ENCODE data around the gene FSD1. TPM values are rescaled to one million over a fixed set of nuclear protein-coding genes. Genes with fewer than 3 reads are reported as not detected.

FSD1 gene
- total RNA-seq, 1 donor from 2014 or later = 0.26 TPM

DNA sequence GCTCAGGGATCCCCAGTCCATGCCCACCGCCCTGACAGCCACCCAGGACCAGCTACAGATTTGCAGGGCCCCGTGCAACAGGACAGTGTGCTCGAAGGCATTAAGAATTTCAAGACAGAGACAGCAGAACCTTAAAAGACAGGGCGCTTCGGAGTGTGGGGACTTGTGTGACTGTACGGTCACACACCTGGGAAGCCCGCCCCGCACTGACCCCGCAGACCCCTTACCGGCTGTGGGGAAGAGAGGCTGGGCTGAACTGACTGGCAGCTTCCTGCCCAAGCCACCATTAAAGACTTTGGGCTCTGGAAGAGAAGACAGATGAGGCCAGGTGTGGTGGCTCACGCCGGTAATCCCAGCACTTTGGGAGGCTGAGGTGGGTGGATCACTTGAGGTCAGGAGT is 19.8 kb downstream of the FSD1 start:
- Histone ChIP-seq H3K36me3 (ENCODE audit: control insufficient read depth, insufficient read depth, low read length) (peaks cover 10% of the 10 kb centered on the region), H3K27me3 (ENCODE audit: control insufficient read depth, insufficient read depth, low read length) (no peaks in the 10 kb centered on the region), H3K4me3 (ENCODE audit: low read depth, low read length) (no peak overlapping the region)
- FAIRE-seq (no peak), DNase-seq (ENCODE audit: low read depth) (no peak)
- TF ChIP-seq, protein P1, sequence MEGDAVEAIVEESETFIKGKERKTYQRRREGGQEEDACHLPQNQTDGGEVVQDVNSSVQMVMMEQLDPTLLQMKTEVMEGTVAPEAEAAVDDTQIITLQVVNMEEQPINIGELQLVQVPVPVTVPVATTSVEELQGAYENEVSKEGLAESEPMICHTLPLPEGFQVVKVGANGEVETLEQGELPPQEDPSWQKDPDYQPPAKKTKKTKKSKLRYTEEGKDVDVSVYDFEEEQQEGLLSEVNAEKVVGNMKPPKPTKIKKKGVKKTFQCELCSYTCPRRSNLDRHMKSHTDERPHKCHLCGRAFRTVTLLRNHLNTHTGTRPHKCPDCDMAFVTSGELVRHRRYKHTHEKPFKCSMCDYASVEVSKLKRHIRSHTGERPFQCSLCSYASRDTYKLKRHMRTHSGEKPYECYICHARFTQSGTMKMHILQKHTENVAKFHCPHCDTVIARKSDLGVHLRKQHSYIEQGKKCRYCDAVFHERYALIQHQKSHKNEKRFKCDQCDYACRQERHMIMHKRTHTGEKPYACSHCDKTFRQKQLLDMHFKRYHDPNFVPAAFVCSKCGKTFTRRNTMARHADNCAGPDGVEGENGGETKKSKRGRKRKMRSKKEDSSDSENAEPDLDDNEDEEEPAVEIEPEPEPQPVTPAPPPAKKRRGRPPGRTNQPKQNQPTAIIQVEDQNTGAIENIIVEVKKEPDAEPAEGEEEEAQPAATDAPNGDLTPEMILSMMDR (IDR thresholded peaks at IDR 0.05; ENCODE audit: insufficient read depth, low read length, severe bottlenecking) = no peak

DNA sequence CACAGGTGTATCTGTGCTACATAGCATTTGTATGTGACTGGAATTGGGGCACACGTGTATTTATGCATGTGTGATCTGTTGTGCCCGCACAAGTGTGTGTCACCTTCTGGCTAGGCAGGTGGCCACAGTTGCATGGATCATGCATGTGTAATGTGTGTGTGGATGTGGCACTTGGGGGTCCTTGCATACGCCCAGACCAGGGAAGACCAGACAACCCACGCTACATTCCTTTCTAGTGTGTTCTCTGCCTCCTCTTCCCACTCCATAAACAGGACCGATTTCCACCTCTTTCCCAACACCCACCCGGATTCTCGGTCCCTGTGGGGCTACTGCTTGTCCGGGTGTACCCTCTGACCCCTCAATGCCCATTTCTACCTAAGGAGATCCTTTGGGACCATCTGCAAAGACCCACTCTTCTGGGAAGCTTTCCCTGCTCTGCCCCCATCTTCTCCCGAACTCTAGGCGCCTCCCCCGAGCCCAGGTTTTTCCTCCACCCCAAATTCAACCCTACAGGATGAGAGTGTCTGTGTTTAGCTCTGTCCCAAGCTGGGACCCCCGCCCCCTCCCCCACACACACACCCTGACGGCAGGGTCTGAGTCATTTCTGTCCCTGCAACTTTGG is 21.9 kb downstream of the FSD1 start:
- FAIRE-seq = peak; percentile 52

DNA sequence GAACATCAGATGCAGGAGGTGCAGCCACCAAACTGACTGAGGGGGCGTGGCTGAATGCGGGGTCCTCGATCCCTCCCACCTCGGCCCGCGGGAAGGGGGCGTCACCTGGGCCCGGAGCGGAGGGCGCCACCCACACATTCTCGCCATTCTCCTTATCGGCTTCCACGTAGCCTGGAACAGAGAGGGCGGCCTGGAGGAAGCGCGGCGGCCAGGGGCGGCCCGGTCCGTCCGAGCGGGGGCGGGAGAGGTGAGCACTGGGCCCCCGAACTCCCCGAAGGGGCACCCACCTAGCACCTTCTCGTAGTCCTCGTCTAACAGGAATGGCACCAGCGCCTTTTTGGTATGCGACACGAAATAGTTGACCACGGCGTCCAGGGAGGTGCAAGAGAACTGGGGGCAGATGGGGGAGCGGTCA is 22.4 kb downstream of the FSD1 start:
- FAIRE-seq = no peak
- DNase-seq (ENCODE audit: low read depth) = no peak
- H3K4me3 ChIP-seq (ENCODE audit: low read depth, low read length) = no peak overlapping the region

More for the DNA sequence above, 21.9 kb downstream of the FSD1 start:
- H3K4me3 ChIP-seq (ENCODE audit: low read depth, low read length) = no peak overlapping the region
- H3K36me3 ChIP-seq (ENCODE audit: control insufficient read depth, insufficient read depth, low read length) = peaks cover 10% of the 10 kb centered on the region
- no peaks in the 10 kb centered on the region for H3K27me3 ChIP-seq (ENCODE audit: control insufficient read depth, insufficient read depth, low read length)
- TF ChIP-seq, protein P1 (IDR thresholded peaks at IDR 0.05; ENCODE audit: insufficient read depth, low read length, severe bottlenecking) = no peak
- DNase-seq (ENCODE audit: low read depth) = no peak

DNA sequence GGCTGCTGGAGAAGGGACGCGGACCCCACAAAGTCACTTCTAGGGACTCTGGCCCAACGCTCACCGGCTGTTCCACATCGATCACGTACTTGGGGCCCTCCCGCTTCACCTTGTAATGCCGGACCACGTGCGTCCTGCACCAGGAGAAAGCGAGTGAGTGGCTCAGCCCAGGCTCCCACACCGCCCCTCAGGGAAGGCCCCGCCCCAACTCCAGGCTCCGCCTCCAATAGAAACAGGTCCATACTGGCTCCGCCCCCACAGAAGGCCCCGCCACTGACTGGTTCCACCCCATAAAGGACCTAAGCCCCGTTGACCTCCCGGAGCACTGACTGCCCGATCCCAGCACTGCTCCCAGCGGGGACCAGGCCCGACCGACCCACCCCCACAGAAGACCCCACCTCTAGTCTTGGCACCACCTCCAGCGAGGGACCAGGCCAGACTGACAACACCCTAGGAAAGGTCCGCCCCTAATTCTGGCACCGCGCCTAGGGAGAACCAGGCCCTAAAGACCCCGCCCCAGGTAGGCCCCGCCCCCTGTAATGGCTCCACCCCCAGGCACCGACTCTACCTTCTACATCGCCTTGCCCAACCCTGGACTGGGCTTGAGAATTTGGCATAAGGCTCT is 23.0 kb downstream of the FSD1 start:
- FAIRE-seq = no peak
- peaks cover 10% of the 10 kb centered on the region for H3K36me3 ChIP-seq (ENCODE audit: control insufficient read depth, insufficient read depth, low read length)

More for the DNA sequence above, 22.4 kb downstream of the FSD1 start:
- H3K36me3 ChIP-seq (ENCODE audit: control insufficient read depth, insufficient read depth, low read length) = peaks cover 10% of the 10 kb centered on the region
- H3K27me3 ChIP-seq (ENCODE audit: control insufficient read depth, insufficient read depth, low read length) = no peaks in the 10 kb centered on the region
- TF ChIP-seq, protein P1 (IDR thresholded peaks at IDR 0.05; ENCODE audit: insufficient read depth, low read length, severe bottlenecking) = no peak

DNA sequence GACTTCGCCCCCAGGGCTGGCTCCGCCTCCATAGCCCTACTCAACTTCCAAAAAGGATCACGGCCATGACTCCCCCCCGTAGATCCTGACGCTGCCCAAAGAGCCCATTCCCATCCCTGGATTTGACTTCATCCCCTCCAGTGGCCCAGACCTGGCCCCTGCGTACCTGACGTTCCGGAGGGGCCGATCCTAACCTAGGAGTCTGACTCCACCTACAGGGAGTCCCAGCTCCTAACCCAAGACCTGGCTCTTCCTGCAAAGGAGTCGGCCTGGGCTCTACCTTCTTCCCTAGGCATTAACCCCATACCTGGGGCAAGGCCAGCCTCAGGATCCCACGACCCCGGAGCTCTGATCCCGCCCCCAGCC is 23.5 kb downstream of the FSD1 start:
- no peaks in the 10 kb centered on the region for H3K27me3 ChIP-seq (ENCODE audit: control insufficient read depth, insufficient read depth, low read length)
- H3K36me3 ChIP-seq (ENCODE audit: control insufficient read depth, insufficient read depth, low read length) = peaks cover 10% of the 10 kb centered on the region
- FAIRE-seq (no peak), DNase-seq (ENCODE audit: low read depth) (no peak)
- TF ChIP-seq, protein P1 (IDR thresholded peaks at IDR 0.05; ENCODE audit: insufficient read depth, low read length, severe bottlenecking) = no peak
- H3K4me3 ChIP-seq (ENCODE audit: low read depth, low read length) = no peak overlapping the region

More for the DNA sequence above, 23.0 kb downstream of the FSD1 start:
- TF ChIP-seq, protein P1 (IDR thresholded peaks at IDR 0.05; ENCODE audit: insufficient read depth, low read length, severe bottlenecking) = no peak
- no peak overlapping the region for H3K4me3 ChIP-seq (ENCODE audit: low read depth, low read length)
- H3K27me3 ChIP-seq (ENCODE audit: control insufficient read depth, insufficient read depth, low read length) = no peaks in the 10 kb centered on the region
- DNase-seq (ENCODE audit: low read depth) = no peak

Measured in bronchial epithelial cell (primary cell).